Measurements from ENCODE around the gene MYO7B. TPM values are rescaled to one million over a fixed set of nuclear protein-coding genes. Genes with fewer than 3 reads are reported as not detected.

Gene MYO7B
- total RNA-seq, 1 donor from 2014 or later, result under 0.01 TPM

DNA sequence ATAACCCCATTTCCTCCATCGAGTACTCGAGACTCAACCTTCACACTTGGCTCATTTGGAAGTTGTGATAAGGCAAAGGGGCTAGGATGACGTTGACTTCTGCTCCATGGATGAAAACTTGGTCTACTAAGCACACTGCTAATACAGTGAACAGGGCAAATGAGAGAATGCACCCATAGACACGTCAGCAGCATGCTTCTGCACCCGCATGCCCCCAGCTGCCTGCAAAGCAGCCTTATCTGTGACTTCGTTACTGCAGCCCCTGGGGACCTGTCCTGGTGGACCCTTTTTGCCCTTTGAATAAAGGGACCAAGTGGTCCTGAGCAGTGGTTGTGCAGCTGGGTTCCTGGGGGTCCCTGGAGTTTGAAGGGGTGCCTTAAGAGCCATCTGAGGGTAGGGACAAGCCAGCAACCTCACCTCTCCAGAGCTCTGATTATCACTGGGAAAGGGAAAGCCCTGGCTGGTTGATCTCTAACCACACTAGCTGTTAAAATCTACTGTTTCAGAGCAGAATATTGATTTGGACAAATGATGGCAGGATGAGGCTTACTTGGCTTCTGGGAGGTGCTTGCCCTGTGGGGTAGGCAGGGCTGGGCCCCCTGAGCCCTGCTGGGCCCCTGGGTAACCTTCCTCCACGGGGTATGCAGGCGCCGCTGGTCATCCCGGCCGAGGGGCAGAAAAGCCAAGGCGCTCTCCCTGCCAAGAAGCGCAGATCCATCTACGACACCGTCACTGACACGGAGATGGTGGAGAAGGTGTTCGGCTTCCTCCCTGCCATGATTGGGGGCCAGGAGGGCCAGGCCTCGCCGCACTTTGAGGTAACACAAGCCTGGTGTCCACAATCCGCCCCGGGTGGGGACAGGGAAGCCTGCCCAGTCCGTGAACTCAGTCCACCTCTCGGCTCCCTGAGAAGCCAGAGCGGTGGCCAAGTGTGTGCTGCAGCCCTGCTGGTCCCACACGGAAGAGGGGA lies 72.9 kb downstream of the MYO7B start:
- DNase-seq (ENCODE audit: low read depth in 2 of 2), result no peak

DNA sequence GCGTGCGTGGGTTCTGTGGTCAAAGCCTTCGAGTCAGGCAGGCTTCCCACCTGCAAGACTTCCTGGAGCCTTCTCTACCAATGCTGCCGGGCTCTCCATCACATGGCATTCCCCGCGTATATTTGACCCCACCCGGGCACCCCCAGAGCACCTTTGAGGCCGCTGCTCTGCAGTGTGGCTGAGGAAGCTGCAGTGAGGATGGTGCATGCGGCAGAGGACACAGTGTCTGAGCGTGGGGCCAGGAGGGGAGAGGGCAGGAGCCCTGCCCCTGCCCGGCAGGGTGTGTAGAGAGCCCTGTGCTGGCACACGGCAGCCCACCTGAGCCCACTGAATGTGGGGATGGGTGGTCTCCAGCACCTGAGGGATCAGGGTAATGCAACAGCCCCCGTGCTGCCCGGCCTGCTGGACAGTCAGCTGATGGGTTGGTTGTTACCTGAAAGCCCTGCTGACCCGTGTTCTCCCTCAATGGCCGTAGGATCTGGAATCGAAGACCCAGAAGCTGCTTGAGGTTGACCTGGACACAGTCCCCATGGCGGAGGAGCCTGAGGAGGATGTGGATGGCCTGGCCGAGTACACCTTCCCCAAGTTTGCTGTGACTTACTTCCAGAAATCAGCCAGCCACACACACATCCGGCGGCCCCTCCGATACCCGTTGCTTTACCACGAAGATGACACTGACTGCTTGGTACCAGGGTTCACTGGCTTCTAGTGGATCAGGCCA lies 73.7 kb downstream of the MYO7B start:
- DNase-seq (ENCODE audit: low read depth in 2 of 2), result no peak

DNA sequence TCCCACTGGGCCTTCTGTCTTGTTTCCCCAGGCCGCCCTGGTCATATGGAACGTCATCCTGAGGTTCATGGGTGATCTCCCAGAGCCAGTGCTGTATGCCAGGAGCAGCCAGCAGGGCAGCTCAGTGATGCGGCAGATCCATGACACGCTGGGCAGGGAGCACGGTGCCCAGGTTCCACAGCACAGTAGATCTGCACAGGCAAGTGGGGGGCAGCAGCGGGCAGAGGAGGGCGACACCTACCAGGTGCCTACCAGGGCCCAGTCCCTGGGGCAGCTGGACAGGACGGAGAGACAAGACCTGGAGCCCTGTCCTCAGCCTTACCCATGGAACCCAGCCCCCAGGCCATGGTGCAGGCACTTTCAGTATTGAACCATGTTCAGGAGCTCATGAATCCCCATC lies 74.3 kb downstream of the MYO7B start:
- DNase-seq (ENCODE audit: low read depth in 2 of 2), result no peak

DNA sequence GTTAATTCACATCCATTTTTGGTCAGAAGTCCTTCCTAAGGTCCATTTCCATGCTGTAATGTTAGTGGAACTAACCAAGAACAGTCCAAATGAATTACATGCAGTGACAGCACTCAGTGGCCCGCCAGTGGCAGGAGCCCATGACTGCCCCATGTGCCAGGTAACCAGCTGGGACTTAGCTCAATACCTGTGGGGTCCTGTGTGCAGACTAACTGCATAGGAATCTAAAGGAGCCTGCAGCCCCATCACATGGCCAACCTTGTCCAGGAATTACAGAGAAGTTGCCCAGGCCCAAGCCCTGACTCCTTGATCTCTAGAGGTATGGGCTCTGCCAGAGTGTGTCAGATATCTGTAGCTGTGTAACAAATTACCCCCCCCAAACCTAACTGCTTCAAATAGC lies 75.1 kb downstream of the MYO7B start:
- DNase-seq (ENCODE audit: low read depth in 2 of 2), result no peak

DNA sequence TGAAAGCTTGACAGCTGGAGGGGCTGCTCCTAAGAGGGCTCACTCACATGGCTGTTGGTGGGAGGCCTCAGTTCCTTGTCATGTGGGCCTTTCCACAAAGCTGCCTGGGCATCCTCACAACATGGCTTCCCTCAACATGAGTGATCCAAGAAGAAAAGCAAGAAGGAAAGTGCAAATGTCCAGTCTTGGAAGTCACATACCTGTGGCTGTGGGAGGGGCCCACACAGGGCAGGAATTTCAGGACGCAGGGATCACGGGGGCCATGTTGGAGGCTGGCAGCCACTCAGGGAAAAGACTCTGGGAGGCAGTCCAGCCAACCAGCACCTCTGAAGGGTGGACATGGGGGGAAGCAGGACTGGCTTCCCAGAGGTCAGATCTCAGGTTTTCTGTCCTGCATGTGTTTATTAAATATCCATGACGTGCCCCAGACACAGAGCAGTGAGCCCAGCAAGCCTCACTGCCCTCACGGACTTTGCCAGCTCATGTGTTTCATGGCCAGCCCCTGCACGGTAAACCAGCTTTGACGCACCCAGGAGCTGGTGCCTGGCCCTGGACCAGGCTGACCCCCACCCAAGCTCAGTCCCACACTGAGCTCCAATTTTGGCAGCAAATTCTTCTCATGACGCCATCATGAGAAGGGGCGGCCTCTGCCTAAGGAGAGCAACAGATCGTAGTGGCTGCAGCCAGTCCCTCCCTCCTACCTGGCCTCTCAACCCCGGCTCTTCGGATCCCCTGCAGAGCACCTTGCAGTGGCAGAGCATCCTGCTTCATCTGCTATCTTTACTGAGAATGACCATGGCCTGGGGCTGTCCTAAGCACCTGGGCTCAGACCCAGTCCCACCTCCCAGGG lies 75.8 kb downstream of the MYO7B start:
- no peak for DNase-seq (ENCODE audit: low read depth in 2 of 2)

DNA sequence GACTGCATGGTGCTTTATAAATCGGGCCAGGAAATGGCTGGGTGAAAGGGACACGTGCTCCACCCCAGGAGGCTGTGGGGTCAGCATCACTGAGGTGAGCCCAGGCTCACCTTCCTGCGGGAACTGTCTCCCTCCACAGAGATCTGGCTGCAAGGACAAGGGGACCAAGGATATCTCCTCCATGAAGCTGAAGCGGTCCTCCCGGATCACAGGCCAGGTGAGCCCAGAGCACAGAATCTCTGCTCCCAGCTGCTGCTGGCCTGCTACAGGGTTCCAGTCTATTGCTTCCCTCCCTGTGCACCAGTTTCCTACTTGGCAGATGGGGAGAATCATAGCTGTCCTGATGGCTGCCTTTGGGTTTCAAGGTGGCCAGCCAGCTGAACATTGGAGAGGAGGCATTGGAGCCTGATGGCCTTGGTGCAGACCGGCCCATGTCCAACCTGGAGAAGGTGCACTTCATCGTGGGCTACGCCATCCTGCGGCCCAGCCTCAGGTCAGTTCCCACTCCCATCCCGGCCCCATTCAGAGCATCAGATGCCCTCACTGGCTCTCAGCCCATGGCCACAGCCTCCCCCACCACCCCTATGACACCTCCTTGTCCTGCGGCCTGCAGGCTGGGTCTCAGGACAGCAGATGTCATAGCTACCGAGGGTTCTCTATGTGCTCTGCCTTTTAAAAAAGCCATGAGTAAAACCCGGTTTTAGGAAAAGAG lies 76.8 kb downstream of the MYO7B start:
- DNase-seq (ENCODE audit: low read depth in 2 of 2), result no peak

DNA sequence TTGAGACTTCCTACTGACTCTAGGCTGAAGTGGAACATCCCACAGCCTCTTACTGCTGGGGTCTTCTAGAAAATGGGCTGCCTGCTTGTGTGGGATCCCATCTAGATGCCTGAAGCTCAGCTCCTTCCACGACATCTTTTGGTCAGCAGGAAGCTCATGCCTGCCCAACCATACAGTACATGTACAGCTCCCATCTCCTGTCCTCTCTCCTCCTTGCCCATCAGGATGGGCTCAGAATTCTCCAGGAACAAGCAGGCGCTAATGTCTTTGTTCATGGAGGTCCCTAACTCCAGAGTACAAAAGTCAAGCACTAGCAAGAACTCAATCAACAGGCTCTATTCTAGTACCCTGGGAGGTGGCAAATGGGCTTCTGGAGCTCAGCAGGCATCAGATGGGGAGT lies 78.8 kb downstream of the MYO7B start:
- DNase-seq (ENCODE audit: low read depth in 2 of 2), result no peak

DNA sequence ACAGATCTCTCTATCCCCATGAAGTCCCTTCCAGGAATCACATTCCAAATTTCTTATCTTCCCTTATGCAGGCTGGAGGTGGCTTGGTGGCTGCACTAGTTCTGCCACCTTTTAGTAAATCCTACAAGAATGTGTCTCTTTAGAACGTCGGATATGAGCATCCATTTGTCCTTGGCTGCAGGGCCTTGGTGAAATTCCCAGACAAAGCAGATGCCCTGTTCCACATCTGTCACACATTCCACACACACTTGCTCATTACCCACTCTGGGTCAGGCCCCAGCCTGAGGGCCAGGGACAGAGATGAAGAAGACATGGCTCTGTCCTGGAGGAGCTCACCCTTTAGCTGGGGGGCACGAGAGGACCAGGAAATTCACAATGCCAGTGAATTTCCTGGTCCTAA lies 79.2 kb downstream of the MYO7B start:
- no peak for DNase-seq (ENCODE audit: low read depth in 2 of 2)

DNA sequence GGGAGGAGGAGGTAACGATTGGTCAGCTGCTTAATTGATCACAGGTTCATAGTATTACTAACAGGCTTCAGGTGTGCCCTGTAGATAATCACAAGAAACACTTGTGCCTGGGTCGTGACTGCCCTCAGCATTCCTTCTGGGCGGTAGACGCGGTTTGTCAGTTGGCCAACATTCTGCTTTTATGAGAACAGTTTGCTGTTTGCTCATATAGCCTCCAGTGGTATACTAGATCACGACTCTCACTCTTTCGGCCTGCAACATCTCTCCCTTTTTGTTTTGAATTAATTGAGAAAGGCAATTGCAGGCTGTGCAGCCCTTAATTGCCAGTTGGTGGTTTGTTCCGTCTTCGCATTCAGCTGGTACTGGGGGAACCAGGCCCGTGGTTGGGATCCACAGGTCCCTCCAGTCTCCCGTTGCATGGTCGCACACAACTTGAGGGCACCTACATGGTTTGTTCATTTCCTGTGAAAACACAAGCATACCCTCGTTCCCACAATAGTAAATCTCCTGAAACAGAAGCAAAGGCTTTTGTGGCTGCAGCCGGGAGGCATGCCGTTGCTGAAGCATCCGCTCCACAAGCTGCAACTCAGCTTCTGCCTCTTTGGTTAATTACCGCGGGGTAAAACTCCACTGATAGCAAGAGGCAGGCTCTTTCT lies 80.2 kb downstream of the MYO7B start:
- no peak for DNase-seq (ENCODE audit: low read depth in 2 of 2)

DNA sequence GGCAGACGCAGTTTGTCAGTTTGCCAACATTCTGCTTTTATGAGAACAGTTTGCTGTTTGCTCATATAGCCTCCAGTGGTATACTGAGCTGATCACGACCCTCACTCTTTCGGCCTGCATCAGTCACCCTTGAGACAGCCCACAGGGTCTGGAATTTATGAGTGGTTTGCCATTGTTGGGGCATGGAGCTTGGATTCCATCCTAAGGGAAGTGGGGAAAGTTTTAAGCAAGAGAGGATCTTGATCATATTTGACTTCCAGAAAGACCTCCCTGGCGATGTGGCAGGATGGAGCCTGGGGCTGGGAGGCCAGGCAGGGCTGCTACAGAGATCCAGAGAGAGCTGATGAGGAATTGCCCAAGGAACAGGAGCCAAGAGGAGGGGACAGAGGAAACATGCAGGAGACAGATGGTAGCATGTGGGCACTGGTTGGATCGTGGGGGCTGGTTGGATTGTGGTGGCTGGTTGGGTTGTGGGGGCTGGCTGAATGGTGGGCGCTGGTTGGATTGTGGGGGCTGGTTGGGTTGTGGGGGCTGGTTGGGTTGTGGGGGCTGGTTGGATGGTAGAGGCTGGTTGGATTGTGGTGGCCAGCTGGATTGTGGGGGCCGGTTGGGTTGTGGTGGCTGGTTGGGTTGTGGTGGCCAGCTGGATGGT lies 83.2 kb downstream of the MYO7B start:
- no peak for DNase-seq (ENCODE audit: low read depth in 2 of 2)

DNA sequence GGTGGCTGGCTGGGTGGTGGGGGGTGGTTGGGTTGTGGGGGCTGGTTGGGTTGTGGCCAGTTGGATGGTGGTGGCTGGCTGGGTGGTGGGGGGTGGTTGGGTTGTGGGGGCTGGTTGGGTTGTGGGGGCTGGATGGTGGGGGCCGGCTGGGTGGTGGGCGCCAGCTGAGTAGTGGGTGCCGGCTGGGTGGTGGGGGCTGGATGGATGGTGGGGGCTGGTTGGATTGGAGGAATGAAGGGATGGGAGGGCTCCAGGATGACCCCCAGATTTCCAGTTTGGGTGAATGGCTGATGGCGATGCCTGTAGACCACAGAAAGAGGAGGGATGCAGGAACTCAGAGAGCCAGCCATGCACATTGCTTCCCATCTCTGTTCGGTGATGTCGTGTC lies 83.7 kb downstream of the MYO7B start:
- DNase-seq (ENCODE audit: low read depth in 2 of 2), result no peak

DNA sequence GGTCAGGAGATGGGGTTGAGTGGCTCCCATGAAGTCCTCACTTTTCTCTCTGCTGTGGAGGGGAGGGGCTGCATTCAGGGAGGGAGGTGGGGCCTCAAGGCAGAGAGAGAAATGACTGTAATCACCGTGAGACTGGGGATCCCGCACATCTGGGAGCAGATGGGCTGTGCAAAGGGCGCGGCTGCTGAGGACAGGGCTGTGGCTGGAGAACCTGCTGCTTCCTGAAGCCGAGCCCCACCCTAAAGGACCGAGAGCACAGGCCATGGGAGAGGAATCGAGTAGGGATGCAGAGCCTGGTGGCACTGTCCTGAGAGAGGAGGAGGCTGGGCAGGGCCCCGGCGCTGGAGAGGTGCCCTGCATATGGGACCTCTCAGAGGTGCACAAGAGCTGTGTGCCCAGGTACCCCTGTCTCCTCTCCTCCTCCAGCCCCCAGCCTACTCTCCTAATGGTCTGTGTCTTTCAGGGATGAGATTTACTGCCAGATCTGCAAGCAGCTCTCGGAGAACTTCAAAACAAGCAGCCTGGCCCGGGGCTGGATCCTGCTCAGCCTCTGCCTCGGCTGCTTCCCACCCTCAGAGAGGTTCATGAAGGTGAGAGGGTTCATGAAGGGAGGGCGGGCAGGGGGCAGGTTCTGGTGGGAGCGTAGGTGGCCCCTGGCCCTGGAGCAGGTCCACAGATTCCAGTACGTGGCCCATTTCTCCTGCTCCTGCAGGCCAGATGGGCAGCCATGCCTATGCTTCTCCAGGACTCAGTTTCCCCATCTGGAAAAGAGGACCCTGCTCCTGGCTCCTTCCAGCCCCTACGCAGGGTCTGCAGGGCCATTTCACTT lies 84.6 kb downstream of the MYO7B start:
- DNase-seq (ENCODE audit: low read depth in 2 of 2), result no peak

DNA sequence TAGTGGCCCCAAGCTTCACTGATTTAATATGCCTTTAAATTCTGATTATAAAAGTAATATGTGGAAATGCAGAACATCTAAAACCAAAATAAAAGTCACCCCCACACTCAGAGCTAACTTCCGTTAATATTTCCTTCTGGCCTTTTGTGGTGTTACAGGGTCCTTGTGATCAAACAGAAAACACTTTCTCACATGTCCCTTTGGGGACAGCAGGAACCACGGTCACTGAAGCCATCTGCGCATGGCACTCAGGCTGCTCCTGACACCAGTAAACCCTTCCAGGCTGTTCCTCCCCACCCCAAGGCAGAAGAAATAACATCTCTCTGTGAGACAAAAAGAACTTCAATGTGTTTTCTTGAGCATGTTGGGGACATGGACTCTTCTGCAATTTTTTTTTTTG lies 85.4 kb downstream of the MYO7B start:
- no peak for DNase-seq (ENCODE audit: low read depth in 2 of 2)

DNA sequence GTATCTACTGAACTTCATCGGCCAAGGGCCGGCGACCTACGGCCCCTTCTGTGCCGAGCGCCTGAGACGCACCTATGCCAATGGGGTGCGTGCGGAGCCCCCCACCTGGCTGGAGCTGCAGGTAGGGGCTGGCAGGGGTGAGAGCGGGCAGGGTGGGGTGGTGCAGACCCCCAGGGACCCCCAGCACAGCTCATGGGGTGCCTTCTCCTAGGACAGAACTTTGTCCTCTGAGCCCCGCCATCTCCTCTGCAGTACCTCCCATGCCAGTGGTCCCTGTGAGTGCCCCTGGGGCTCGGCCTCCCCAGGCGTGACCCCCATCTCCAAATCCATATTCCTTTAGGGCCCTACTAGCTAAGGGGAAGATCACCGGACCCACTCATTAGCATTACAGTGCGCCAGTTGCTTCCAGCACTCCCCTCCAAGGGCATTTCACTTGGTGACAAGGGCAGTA lies 86.5 kb downstream of the MYO7B start:
- no peak for DNase-seq (ENCODE audit: low read depth in 2 of 2)

DNA sequence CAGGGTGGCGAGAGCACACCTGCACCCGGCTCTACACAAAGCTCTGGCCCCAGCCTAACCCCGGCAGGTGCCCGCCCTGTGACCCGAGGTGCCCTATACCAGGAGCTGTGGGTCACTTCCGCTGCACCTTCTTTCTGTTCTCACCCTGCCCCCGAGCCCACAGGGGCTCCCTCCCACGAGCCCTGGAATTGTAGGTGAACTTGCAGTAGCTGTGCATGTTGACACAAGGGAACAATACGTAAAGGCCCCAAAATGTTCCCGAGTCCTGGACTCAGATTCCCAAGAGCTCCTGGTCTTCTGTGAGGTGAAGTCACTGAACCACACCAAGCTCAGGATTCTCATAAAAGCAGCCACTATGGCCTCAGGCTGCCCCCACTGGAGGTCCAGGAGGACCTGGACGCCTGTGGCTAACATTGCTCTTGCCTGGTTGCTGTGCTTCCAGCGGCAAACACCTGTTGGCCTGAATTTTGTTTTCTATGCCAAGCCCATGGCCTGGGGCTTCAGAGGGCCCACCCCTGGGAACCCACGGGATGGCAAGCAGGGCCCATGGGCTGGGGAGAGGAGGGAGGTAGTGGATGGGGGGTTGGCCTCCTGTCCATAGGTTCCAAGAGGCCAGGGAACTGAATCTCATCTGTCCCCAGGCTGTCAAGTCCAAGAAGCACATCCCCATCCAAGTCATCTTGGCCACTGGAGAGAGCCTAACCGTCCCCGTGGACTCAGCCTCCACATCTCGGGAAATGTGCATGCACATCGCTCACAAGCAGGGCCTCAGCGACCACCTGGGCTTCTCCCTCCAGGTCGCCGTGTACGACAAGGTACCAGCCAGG lies 87.3 kb downstream of the MYO7B start:
- DNase-seq (ENCODE audit: low read depth in 2 of 2), result no peak

DNA sequence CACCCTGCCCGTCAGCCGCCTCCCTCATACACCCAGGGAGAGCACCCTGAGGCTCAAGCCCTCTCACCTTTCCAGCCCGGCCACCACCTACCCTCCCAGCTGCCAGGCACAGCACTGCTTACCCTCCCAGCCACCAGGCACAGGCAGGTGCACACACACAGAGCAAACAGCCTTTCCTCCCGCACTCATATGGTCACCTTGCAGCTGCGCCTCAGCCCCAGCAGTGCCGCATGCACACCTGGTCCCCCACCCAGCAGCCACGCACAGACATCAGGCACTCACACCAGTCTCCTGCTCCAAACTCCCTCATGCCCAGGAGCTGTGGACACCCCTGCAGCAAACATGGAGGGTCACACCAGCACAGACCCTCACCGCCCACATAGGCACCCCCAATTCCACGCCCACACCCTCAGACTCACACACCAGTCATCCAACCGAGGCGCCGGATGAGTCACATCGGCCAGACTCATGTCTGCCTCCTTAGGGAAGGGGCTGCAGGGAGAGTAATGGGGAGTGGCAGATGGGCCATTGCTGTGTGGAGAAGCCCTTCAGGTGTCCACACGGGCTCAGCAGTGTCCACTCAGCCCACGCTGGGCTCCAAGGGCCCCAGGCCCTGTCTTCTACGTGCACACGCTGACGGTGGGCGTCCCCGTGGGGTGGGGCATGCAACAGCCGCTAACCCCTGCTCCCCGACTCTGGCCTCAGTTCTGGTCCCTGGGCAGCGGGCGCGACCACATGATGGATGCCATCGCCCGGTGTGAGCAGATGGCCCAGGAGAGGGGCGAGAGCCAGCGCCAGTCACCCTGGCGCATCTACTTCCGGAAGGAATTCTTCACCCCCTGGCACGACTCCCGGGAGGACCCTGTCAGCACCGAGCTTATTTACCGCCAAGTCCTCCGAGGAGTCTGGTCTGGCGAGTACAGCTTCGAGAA lies 88.2 kb downstream of the MYO7B start:
- DNase-seq (ENCODE audit: low read depth in 2 of 2), result peak in 1 of 2 donors; percentile 52

DNA sequence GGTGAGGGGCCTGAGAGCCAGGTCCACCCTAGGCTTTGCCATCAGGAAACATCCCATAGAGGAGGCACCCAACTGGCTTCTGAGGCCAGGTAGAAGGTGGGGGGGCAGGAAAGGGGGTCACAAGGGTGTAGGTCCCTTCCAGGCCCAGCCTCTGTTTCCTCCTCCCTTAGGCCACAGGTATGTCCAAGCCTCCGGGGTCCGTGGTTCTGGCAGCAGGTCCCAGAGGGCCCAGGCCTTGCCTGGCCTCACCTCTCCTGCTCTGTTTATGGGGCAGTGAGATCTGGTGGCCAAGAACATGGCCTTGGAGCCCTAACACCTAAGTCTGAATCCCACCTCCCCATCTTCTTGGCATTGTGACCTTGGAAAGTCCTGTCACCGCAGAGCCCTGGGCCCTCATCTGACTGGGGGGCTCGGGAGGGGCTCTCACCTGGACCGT lies 88.9 kb downstream of the MYO7B start:
- DNase-seq (ENCODE audit: low read depth in 2 of 2), result no peak

All from lung microvascular endothelial cell (primary cell).